C4-2B (cell line): ENCODE results near the gene ZBTB16.

Source experiments
- ZFX ChIP-seq: fragments of 450-650 bp; IDR thresholded peaks from 2 replicates; pipeline ENCODE4 v1.6.1; 2017
- TF ChIP-seq, protein P1 (sequence below): fragments of 450-650 bp; conservative IDR thresholded peaks from 2 replicates; pipeline ENCODE4 v1.5.1; 2017; ENCODE audit warnings: mild to moderate bottlenecking

DNA sequence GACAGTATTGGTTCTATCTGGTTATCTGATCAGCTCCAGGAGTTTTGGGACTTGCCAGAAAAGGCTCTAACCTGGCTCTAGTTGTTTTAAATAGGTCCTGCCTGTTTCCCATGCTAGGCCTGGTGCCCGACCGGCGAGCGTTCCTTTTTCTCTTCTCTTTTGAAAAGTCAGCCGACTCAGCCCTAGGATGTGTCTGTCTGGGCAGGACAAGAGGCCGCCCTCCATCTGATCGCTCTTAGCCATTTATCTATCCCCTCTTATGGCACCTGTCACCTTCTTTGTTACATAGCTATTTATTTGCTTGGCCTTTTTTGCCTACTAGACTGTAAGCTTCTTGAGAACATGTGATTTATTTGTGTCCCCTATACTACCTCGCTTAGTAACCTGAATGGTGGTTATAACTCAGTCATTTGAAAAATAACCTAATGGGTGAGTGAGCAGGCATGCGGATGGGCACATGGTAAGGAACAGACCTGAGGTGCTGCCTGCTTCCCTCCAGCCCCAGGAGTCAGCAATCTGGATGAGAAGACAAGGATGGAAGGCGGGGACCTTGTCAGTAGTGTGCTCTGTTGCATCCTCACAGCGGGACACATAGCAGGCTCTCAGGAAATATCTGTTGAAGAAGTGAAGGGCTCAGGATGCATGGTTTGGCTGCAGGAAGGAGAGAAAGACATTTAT is 108.4 kb downstream of the ZBTB16 start:
- TF ChIP-seq, protein P1, sequence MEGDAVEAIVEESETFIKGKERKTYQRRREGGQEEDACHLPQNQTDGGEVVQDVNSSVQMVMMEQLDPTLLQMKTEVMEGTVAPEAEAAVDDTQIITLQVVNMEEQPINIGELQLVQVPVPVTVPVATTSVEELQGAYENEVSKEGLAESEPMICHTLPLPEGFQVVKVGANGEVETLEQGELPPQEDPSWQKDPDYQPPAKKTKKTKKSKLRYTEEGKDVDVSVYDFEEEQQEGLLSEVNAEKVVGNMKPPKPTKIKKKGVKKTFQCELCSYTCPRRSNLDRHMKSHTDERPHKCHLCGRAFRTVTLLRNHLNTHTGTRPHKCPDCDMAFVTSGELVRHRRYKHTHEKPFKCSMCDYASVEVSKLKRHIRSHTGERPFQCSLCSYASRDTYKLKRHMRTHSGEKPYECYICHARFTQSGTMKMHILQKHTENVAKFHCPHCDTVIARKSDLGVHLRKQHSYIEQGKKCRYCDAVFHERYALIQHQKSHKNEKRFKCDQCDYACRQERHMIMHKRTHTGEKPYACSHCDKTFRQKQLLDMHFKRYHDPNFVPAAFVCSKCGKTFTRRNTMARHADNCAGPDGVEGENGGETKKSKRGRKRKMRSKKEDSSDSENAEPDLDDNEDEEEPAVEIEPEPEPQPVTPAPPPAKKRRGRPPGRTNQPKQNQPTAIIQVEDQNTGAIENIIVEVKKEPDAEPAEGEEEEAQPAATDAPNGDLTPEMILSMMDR, result no peak
- no peak for TF ChIP-seq ZFX
